ENCODE data around the gene LRRIQ3. TPM values are rescaled to one million over a fixed set of nuclear protein-coding genes. Genes with fewer than 3 reads are reported as not detected.

LRRIQ3 gene
- total RNA-seq, 1 experiment from 2014 or later = 0.63 TPM

GRCh38 chr1:74065081-74065480, 132.9 kb downstream of the LRRIQ3 start:
- no TSS peak for BruUV-seq (replicated peaks)
- H3K9me3 Mint-ChIP-seq (ENCODE audit: unreplicated experiment) = peaks cover 13% of the 10 kb centered on the region
- H3K27me3 Mint-ChIP-seq (ENCODE audit: insufficient read depth, unreplicated experiment) = peaks cover 11% of the 10 kb centered on the region
- intact Hi-C loops (cut with micrococcal nuclease) = no loop called here
- H3K4me3 Mint-ChIP-seq (ENCODE audit: unreplicated experiment) = no peak overlapping the region
- CTCF ChIA-PET = no interaction called here
- POLR2A ChIA-PET = no interaction called here
- no peaks in the 10 kb centered on the region for H3K4me1 Mint-ChIP-seq (ENCODE audit: insufficient read depth, unreplicated experiment)
- H3K27ac Mint-ChIP-seq (ENCODE audit: low read depth, unreplicated experiment) = no peak overlapping the region
- no peak for TF ChIP-seq CTCF (IDR thresholded peaks at IDR 0.05; ENCODE audit: unreplicated experiment)
- DNase-seq (ENCODE audit: unreplicated experiment) = no peak
- H3K36me3 Mint-ChIP-seq (ENCODE audit: insufficient read depth, unreplicated experiment) = no peaks in the 10 kb centered on the region

GRCh38 chr1:74057719-74058118, 140.3 kb downstream of the LRRIQ3 start:
- TF ChIP-seq CTCF (IDR thresholded peaks at IDR 0.05; ENCODE audit: unreplicated experiment) = no peak
- BruUV-seq (replicated peaks) = no TSS peak

GRCh38 chr1:74053407-74053806, 144.6 kb downstream of the LRRIQ3 start:
- no TSS peak for BruUV-seq (replicated peaks)
- Mint-ChIP-seq H3K9me3 (ENCODE audit: unreplicated experiment) (no peaks in the 10 kb centered on the region), H3K4me1 (ENCODE audit: insufficient read depth, unreplicated experiment) (no peaks in the 10 kb centered on the region), H3K27me3 (ENCODE audit: insufficient read depth, unreplicated experiment) (no peaks in the 10 kb centered on the region), H3K27ac (ENCODE audit: low read depth, unreplicated experiment) (no peak overlapping the region), H3K36me3 (ENCODE audit: insufficient read depth, unreplicated experiment) (no peaks in the 10 kb centered on the region), H3K4me3 (ENCODE audit: unreplicated experiment) (no peak overlapping the region)
- CTCF ChIA-PET = no interaction called here
- DNase-seq (ENCODE audit: unreplicated experiment) = peak; percentile 47
- POLR2A ChIA-PET = no interaction called here
- no peak for TF ChIP-seq CTCF (IDR thresholded peaks at IDR 0.05; ENCODE audit: unreplicated experiment)
- intact Hi-C loops (cut with micrococcal nuclease) = no loop called here

More at GRCh38 chr1:74057719-74058118, 140.3 kb downstream of the LRRIQ3 start:
- no peaks in the 10 kb centered on the region for H3K27me3 Mint-ChIP-seq (ENCODE audit: insufficient read depth, unreplicated experiment)
- intact Hi-C loops (cut with micrococcal nuclease) = no loop called here
- H3K9me3 Mint-ChIP-seq (ENCODE audit: unreplicated experiment) = peaks cover 16% of the 10 kb centered on the region
- H3K4me3 Mint-ChIP-seq (ENCODE audit: unreplicated experiment) = no peak overlapping the region
- ChIA-PET CTCF (no interaction called here), POLR2A (no interaction called here)
- no peak overlapping the region for H3K27ac Mint-ChIP-seq (ENCODE audit: low read depth, unreplicated experiment)
- H3K36me3 Mint-ChIP-seq (ENCODE audit: insufficient read depth, unreplicated experiment) = no peaks in the 10 kb centered on the region
- no peaks in the 10 kb centered on the region for H3K4me1 Mint-ChIP-seq (ENCODE audit: insufficient read depth, unreplicated experiment)
- no peak for DNase-seq (ENCODE audit: unreplicated experiment)

DNA sequence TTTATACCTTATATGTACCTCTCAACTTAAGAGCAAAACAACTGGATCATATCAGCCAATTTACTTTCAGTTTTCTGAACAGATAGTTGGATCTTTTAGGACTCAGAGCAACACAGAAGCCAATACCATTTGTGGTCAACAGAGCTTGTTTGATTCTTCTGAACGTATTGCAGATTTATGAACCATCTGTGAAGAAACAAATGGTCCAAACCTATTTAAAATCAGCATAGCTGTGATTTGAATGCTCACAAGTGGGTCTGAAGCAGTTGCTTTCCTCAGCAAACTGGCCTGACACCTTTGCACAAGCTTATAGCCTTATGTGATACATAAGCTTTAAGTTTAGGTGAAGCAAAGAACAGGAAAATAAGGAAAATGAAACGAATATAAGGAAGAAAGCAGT, 147.6 kb downstream of the LRRIQ3 start:
- intact Hi-C loops (cut with micrococcal nuclease) = no loop called here
- Mint-ChIP-seq H3K27me3 (ENCODE audit: insufficient read depth, unreplicated experiment) (no peaks in the 10 kb centered on the region), H3K4me1 (ENCODE audit: insufficient read depth, unreplicated experiment) (no peaks in the 10 kb centered on the region), H3K4me3 (ENCODE audit: unreplicated experiment) (no peak overlapping the region), H3K9me3 (ENCODE audit: unreplicated experiment) (no peaks in the 10 kb centered on the region), H3K27ac (ENCODE audit: low read depth, unreplicated experiment) (no peak overlapping the region), H3K36me3 (ENCODE audit: insufficient read depth, unreplicated experiment) (no peaks in the 10 kb centered on the region)
- no peak for TF ChIP-seq CTCF (IDR thresholded peaks at IDR 0.05; ENCODE audit: unreplicated experiment)
- ChIA-PET CTCF (interaction anchor here (0.6 kb wide), 1 partner anchor 475 kb away, joined by 4 read pairs; no protein-coding TSS in a partner anchor), POLR2A (interaction anchor here (0.6 kb wide), 1 partner anchor 10 kb away, joined by 7 read pairs; no protein-coding TSS in a partner anchor)
- no peak for DNase-seq (ENCODE audit: unreplicated experiment)
- no TSS peak for BruUV-seq (replicated peaks)
